Measurements from ENCODE around the gene PDZD7. TPM values are rescaled to one million over a fixed set of nuclear protein-coding genes. Genes with fewer than 3 reads are reported as not detected.

The PDZD7 gene
- total RNA-seq, 1 donor from 2014 or later, result 0.93 TPM

- intact Hi-C loops (cut with micrococcal nuclease), result loop anchor here (10.0 kb wide), 1 partner anchor 999 kb away; the partner anchor contains the start of gene HPS6
- H3K36me3 Mint-ChIP-seq (ENCODE audit: low read depth), result no peaks in the 10 kb centered on the region
- H3K4me3 Mint-ChIP-seq, result peak overlapping the region; percentile 88
- H3K9me3 Mint-ChIP-seq, result no peaks in the 10 kb centered on the region
- DNase-seq, result no peak
- H3K27ac Mint-ChIP-seq, result no peak overlapping the region
- H3K27me3 Mint-ChIP-seq, result peaks cover 47% of the 10 kb centered on the region
- H3K4me1 Mint-ChIP-seq, result peaks cover 23% of the 10 kb centered on the region
Measured at GRCh38 chr10:101065481-101066145, 34.7 kb upstream of the PDZD7 start.

- intact Hi-C loops (cut with micrococcal nuclease), result loop anchor here (5.0 to 10.0 kb wide), 3 partner anchors 78 to 1438 kb away; partner anchors contain the start of genes ACTR1A, HPS6 and SUFU
- H3K4me1 Mint-ChIP-seq, result peaks cover 28% of the 10 kb centered on the region
- DNase-seq, result no peak
- no peak overlapping the region for H3K27ac Mint-ChIP-seq
- no peaks in the 10 kb centered on the region for H3K9me3 Mint-ChIP-seq
- no peaks in the 10 kb centered on the region for H3K36me3 Mint-ChIP-seq (ENCODE audit: low read depth)
- H3K4me3 Mint-ChIP-seq, result no peak overlapping the region
- peaks cover 47% of the 10 kb centered on the region for H3K27me3 Mint-ChIP-seq
Measured at GRCh38 chr10:101064415-101065030, 33.6 kb upstream of the PDZD7 start.

- Mint-ChIP-seq H3K27ac (no peak overlapping the region), H3K4me3 (no peak overlapping the region), H3K27me3 (peaks cover 47% of the 10 kb centered on the region), H3K4me1 (peaks cover 32% of the 10 kb centered on the region), H3K36me3 (ENCODE audit: low read depth) (no peaks in the 10 kb centered on the region), H3K9me3 (no peaks in the 10 kb centered on the region)
- intact Hi-C loops (cut with micrococcal nuclease), result loop anchor here (5.0 to 10.0 kb wide), 3 partner anchors 79 to 1439 kb away; partner anchors contain the start of genes ACTR1A, HPS6 and SUFU
- peak; percentile 57 for DNase-seq
Measured at GRCh38 chr10:101063548-101064414, 32.9 kb upstream of the PDZD7 start.

- Mint-ChIP-seq H3K36me3 (ENCODE audit: low read depth) (no peaks in the 10 kb centered on the region), H3K4me1 (peaks cover 35% of the 10 kb centered on the region), H3K9me3 (no peaks in the 10 kb centered on the region), H3K27ac (no peak overlapping the region), H3K27me3 (peaks cover 47% of the 10 kb centered on the region), H3K4me3 (no peak overlapping the region)
- intact Hi-C loops (cut with micrococcal nuclease), result loop anchor here (5.0 to 10.0 kb wide), 3 partner anchors 79 to 1439 kb away; partner anchors contain the start of genes ACTR1A, HPS6 and SUFU
- peak; percentile 56 for DNase-seq
Measured at GRCh38 chr10:101063050-101063525, 32.2 kb upstream of the PDZD7 start.

- H3K9me3 Mint-ChIP-seq, result no peaks in the 10 kb centered on the region
Measured at GRCh38 chr10:101062232-101063049, 31.5 kb upstream of the PDZD7 start.

GRCh38 chr10:101061624-101062231 is 30.8 kb upstream of the PDZD7 start, which contains the start of gene KAZALD1:
Gene KAZALD1, plus strand, starts transcription at chr10:101061989. Its CDS starts 604 bp downstream, at chr10:101062593.
- Mint-ChIP-seq H3K27me3 (peaks cover 39% of the 10 kb centered on the region), H3K4me3 (peak within 1 kb of the TSS; percentile 84), H3K9me3 (no peaks in the 10 kb centered on the region), H3K27ac (peak within 1 kb of the TSS; percentile 96), H3K4me1 (peaks cover 36% of the 10 kb centered on the region), H3K36me3 (ENCODE audit: low read depth) (peaks cover 2% of the 10 kb centered on the region)
- intact Hi-C loops (cut with micrococcal nuclease), result loop anchor here (5.0 to 10.0 kb wide), 3 partner anchors 81 to 1441 kb away; partner anchors contain the start of genes ACTR1A, HPS6 and SUFU
- DNase-seq, result peak; percentile 62

More at GRCh38 chr10:101062232-101063049, 31.5 kb upstream of the PDZD7 start:
- Mint-ChIP-seq H3K4me3 (peak overlapping the region; percentile 67), H3K27ac (no peak overlapping the region), H3K4me1 (peaks cover 33% of the 10 kb centered on the region), H3K27me3 (peaks cover 44% of the 10 kb centered on the region), H3K36me3 (ENCODE audit: low read depth) (no peaks in the 10 kb centered on the region)
- peak; percentile 87 for DNase-seq
- intact Hi-C loops (cut with micrococcal nuclease), result loop anchor here (5.0 to 10.0 kb wide), 3 partner anchors 80 to 1440 kb away; partner anchors contain the start of genes ACTR1A, HPS6 and SUFU

- H3K27ac Mint-ChIP-seq, result peak overlapping the region; percentile 96
- intact Hi-C loops (cut with micrococcal nuclease), result loop anchor here (1.0 to 10.0 kb wide), 6 partner anchors 7 to 1441 kb away; partner anchors contain the start of genes ACTR1A, HPS6, PDZD7 and SFXN3
- peak; percentile 87 for DNase-seq
- H3K27me3 Mint-ChIP-seq, result peaks cover 34% of the 10 kb centered on the region
- peaks cover 2% of the 10 kb centered on the region for H3K36me3 Mint-ChIP-seq (ENCODE audit: low read depth)
- H3K9me3 Mint-ChIP-seq, result no peaks in the 10 kb centered on the region
- H3K4me3 Mint-ChIP-seq, result peak overlapping the region; percentile 84
- peaks cover 35% of the 10 kb centered on the region for H3K4me1 Mint-ChIP-seq
Measured at GRCh38 chr10:101060951-101061623, 30.2 kb upstream of the PDZD7 start.

- H3K27me3 Mint-ChIP-seq, result peaks cover 26% of the 10 kb centered on the region
- H3K4me1 Mint-ChIP-seq, result peaks cover 33% of the 10 kb centered on the region
- H3K9me3 Mint-ChIP-seq, result no peaks in the 10 kb centered on the region
- intact Hi-C loops (cut with micrococcal nuclease), result loop anchor here (1.0 to 10.0 kb wide), 6 partner anchors 8 to 1442 kb away; partner anchors contain the start of genes ACTR1A, HPS6, PDZD7 and SFXN3
- peaks cover 2% of the 10 kb centered on the region for H3K36me3 Mint-ChIP-seq (ENCODE audit: low read depth)
- DNase-seq, result peak; percentile 97
- H3K27ac Mint-ChIP-seq, result peak overlapping the region; percentile 96
- H3K4me3 Mint-ChIP-seq, result peak overlapping the region; percentile 84
Measured at GRCh38 chr10:101060036-101060950, 29.4 kb upstream of the PDZD7 start.

- no peaks in the 10 kb centered on the region for H3K27me3 Mint-ChIP-seq
- DNase-seq, result no peak
- no peak overlapping the region for H3K4me3 Mint-ChIP-seq
- no peak overlapping the region for H3K27ac Mint-ChIP-seq
- H3K4me1 Mint-ChIP-seq, result peaks cover 27% of the 10 kb centered on the region
- intact Hi-C loops (cut with micrococcal nuclease), result no loop called here
- peaks cover 5% of the 10 kb centered on the region for H3K36me3 Mint-ChIP-seq (ENCODE audit: low read depth)
- H3K9me3 Mint-ChIP-seq, result no peaks in the 10 kb centered on the region
Measured at GRCh38 chr10:101056365-101057151, 25.6 kb upstream of the PDZD7 start.

- intact Hi-C loops (cut with micrococcal nuclease), result no loop called here
- peaks cover 5% of the 10 kb centered on the region for H3K36me3 Mint-ChIP-seq (ENCODE audit: low read depth)
- peaks cover 4% of the 10 kb centered on the region for H3K27me3 Mint-ChIP-seq
- H3K27ac Mint-ChIP-seq, result no peak overlapping the region
- H3K4me3 Mint-ChIP-seq, result no peak overlapping the region
- peaks cover 26% of the 10 kb centered on the region for H3K4me1 Mint-ChIP-seq
- H3K9me3 Mint-ChIP-seq, result no peaks in the 10 kb centered on the region
- DNase-seq, result no peak
Measured at GRCh38 chr10:101055411-101055810, 24.5 kb upstream of the PDZD7 start.
